ENCODE measurements around the gene ANKZF1. TPM values are rescaled to one million over a fixed set of nuclear protein-coding genes. Genes with fewer than 3 reads are reported as not detected.

Gene ANKZF1
- total RNA-seq, 4 donors from 2014 or later: 13.0 to 23.0 (median 19.1) TPM

- peaks cover 0 to 49% of the 10 kb centered on the region in 2 donors for H3K36me3 ChIP-seq
- TF ChIP-seq CTCF (IDR thresholded peaks at IDR 0.05 in 4 of 5, conservative IDR thresholded peaks at IDR 0.05 in 1 of 5) (no peak), POLR2A (IDR thresholded peaks at IDR 0.05) (no peak)
- H3K4me1 ChIP-seq: peaks cover 16 to 21% of the 10 kb centered on the region in 2 donors
- H3K9me3 ChIP-seq: no peaks in the 10 kb centered on the region
- intact Hi-C loops (cut with DNase I; ENCODE audit: low total_unique reads) (loop anchor here (1.0 kb wide), 1 partner anchor 45 kb away; the partner anchor contains the start of genes TUBA4A and TUBA4B), in situ Hi-C loops (cut with MboI; ENCODE audit: low sequenced_read_pairs in 4 of 4) (loop anchor here in 2 of 4 donors (5.0 kb wide), 1 partner anchor 36 kb away; the partner anchor contains the start of gene SLC23A3 (in 2 of the 2))
- DNase-seq: no peak
- H3K4me3 ChIP-seq: peak overlapping the region in 1 of 4 donors; percentile 71
- peak overlapping the region; percentile 87 to 99 (median 98) for H3K27ac ChIP-seq
- no peak for ATAC-seq
- H3K27me3 ChIP-seq: no peaks in the 10 kb centered on the region
Observed at GRCh38 chr2:219207884-219208740, 21.5 kb upstream of the ANKZF1 start.

GRCh38 chr2:219209236-219210195, 20.1 kb upstream of the ANKZF1 start:
- DNase-seq (no peak), ATAC-seq (no peak)
- intact Hi-C loops (cut with DNase I; ENCODE audit: low total_unique reads): no loop called here
- no peak for TF ChIP-seq POLR2A (IDR thresholded peaks at IDR 0.05)
- TF ChIP-seq CTCF (IDR thresholded peaks at IDR 0.05 in 4 of 5, conservative IDR thresholded peaks at IDR 0.05 in 1 of 5): no peak
- in situ Hi-C loops (cut with MboI; ENCODE audit: low sequenced_read_pairs in 4 of 4): loop anchor here in 2 of 4 donors (5.0 kb wide), 1 partner anchor 37 kb away; the partner anchor contains the start of gene SLC23A3 (in 2 of the 2)
- Histone ChIP-seq H3K27ac (no peak overlapping the region), H3K36me3 (peaks cover 0 to 63% of the 10 kb centered on the region in 2 donors), H3K4me3 (no peak overlapping the region), H3K27me3 (no peaks in the 10 kb centered on the region), H3K4me1 (peaks cover 16 to 21% of the 10 kb centered on the region in 2 donors), H3K9me3 (no peaks in the 10 kb centered on the region)

- DNase-seq (no peak), ATAC-seq (no peak)
- TF ChIP-seq CTCF (IDR thresholded peaks at IDR 0.05 in 4 of 5, conservative IDR thresholded peaks at IDR 0.05 in 1 of 5) (no peak), POLR2A (IDR thresholded peaks at IDR 0.05) (no peak)
- intact Hi-C loops (cut with DNase I; ENCODE audit: low total_unique reads): no loop called here
- Histone ChIP-seq H3K4me1 (peaks cover 16 to 21% of the 10 kb centered on the region in 2 donors), H3K27me3 (no peaks in the 10 kb centered on the region), H3K4me3 (no peak overlapping the region), H3K27ac (no peak overlapping the region), H3K9me3 (no peaks in the 10 kb centered on the region), H3K36me3 (peaks cover 0 to 70% of the 10 kb centered on the region in 2 donors)
- in situ Hi-C loops (cut with MboI; ENCODE audit: low sequenced_read_pairs in 4 of 4): no loop called here
Observed at GRCh38 chr2:219210196-219210885, 19.3 kb upstream of the ANKZF1 start.

GRCh38 chr2:219210886-219211362, 18.7 kb upstream of the ANKZF1 start:
- Histone ChIP-seq H3K36me3 (peaks cover 0 to 76% of the 10 kb centered on the region in 2 donors), H3K4me3 (no peak overlapping the region), H3K27ac (no peak overlapping the region), H3K9me3 (no peaks in the 10 kb centered on the region), H3K4me1 (peaks cover 15 to 17% of the 10 kb centered on the region in 2 donors), H3K27me3 (no peaks in the 10 kb centered on the region)
- TF ChIP-seq CTCF (IDR thresholded peaks at IDR 0.05 in 4 of 5, conservative IDR thresholded peaks at IDR 0.05 in 1 of 5) (no peak), POLR2A (IDR thresholded peaks at IDR 0.05) (no peak)
- in situ Hi-C loops (cut with MboI; ENCODE audit: low sequenced_read_pairs in 4 of 4): no loop called here
- DNase-seq (no peak), ATAC-seq (no peak)
- intact Hi-C loops (cut with DNase I; ENCODE audit: low total_unique reads): no loop called here
